ENCODE measurements around the gene PLCL1. TPM values are rescaled to one million over a fixed set of nuclear protein-coding genes. Genes with fewer than 3 reads are reported as not detected.

Gene PLCL1
- total RNA-seq, 1 experiment from 2014 or later: not detected

- DNase-seq: no peak
Observed at GRCh38 chr2:197904446-197904845, 100.1 kb downstream of the PLCL1 start.

DNA sequence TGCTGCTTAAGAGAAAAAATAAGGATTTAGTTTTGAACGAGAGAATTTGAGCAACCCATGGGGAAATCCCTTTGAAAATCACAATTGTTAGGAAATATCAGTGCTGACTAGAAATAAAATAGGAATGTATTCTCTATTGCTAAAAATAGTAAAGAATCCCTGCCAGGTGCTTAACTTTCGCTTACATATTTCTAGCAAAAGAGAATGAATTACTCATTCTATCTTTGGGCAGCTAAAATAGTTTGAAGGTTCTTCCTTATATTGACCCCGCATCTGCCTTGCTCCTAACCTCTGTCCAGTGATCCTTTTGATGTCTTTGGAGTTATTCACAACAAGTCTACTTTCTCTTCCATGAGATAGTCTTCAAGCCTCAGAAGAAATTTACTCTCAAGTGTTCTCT, 103.8 kb downstream of the PLCL1 start:
- H3K4me1 ChIP-seq (ENCODE audit: low read length): no peaks in the 10 kb centered on the region
- no peak overlapping the region for H3K4me2 ChIP-seq (ENCODE audit: low read depth, low read length, poor library complexity, severe bottlenecking)
- no peaks in the 10 kb centered on the region for H3K36me3 ChIP-seq (ENCODE audit: insufficient read depth, low read length)
- H2AFZ ChIP-seq (ENCODE audit: low read length): no peak overlapping the region
- H3K9ac ChIP-seq (ENCODE audit: low read length): no peak overlapping the region
- no peak overlapping the region for H3K27ac ChIP-seq (ENCODE audit: low read length)
- H3K4me3 ChIP-seq (ENCODE audit: low read length): no peak overlapping the region
- no peaks in the 10 kb centered on the region for H3K9me2 ChIP-seq (replicated peaks; ENCODE audit: insufficient read depth, low read length)
- no peaks in the 10 kb centered on the region for H3K79me2 ChIP-seq (ENCODE audit: low read length)
- H3K27me3 ChIP-seq (ENCODE audit: low read length): 0 out of 2 replicates have a peak, but pooled peaks cover 3% of the 10 kb centered on the region
- no peaks in the 10 kb centered on the region for H4K20me1 ChIP-seq (ENCODE audit: insufficient read depth, low read depth, low read length)
- no peak for DNase-seq
- H3K9me3 ChIP-seq (ENCODE audit: low read length): no peaks in the 10 kb centered on the region

More at GRCh38 chr2:197904446-197904845, 100.1 kb downstream of the PLCL1 start:
- no peak overlapping the region for H3K4me2 ChIP-seq (ENCODE audit: low read depth, low read length, poor library complexity, severe bottlenecking)
- H3K9ac ChIP-seq (ENCODE audit: low read length): no peak overlapping the region
- no peaks in the 10 kb centered on the region for H3K9me2 ChIP-seq (replicated peaks; ENCODE audit: insufficient read depth, low read length)
- H3K4me1 ChIP-seq (ENCODE audit: low read length): no peaks in the 10 kb centered on the region
- no peak overlapping the region for H2AFZ ChIP-seq (ENCODE audit: low read length)
- H4K20me1 ChIP-seq (ENCODE audit: insufficient read depth, low read depth, low read length): no peaks in the 10 kb centered on the region
- H3K4me3 ChIP-seq (ENCODE audit: low read length): no peak overlapping the region
- no peaks in the 10 kb centered on the region for H3K36me3 ChIP-seq (ENCODE audit: insufficient read depth, low read length)
- H3K79me2 ChIP-seq (ENCODE audit: low read length): no peaks in the 10 kb centered on the region
- no peaks in the 10 kb centered on the region for H3K9me3 ChIP-seq (ENCODE audit: low read length)
- H3K27me3 ChIP-seq (ENCODE audit: low read length): no peaks in the 10 kb centered on the region
- H3K27ac ChIP-seq (ENCODE audit: low read length): no peak overlapping the region

- Histone ChIP-seq H4K20me1 (ENCODE audit: insufficient read depth, low read depth, low read length) (no peaks in the 10 kb centered on the region), H3K9me2 (replicated peaks; ENCODE audit: insufficient read depth, low read length) (no peaks in the 10 kb centered on the region), H3K4me3 (ENCODE audit: low read length) (no peak overlapping the region), H3K79me2 (ENCODE audit: low read length) (no peaks in the 10 kb centered on the region), H3K27me3 (ENCODE audit: low read length) (0 out of 2 replicates have a peak, but pooled peaks cover 3% of the 10 kb centered on the region), H2AFZ (ENCODE audit: low read length) (no peak overlapping the region), H3K27ac (ENCODE audit: low read length) (no peak overlapping the region), H3K9ac (ENCODE audit: low read length) (no peak overlapping the region), H3K36me3 (ENCODE audit: insufficient read depth, low read length) (no peaks in the 10 kb centered on the region), H3K4me1 (ENCODE audit: low read length) (no peaks in the 10 kb centered on the region), H3K9me3 (ENCODE audit: low read length) (no peaks in the 10 kb centered on the region), H3K4me2 (ENCODE audit: low read depth, low read length, poor library complexity, severe bottlenecking) (no peak overlapping the region)
- no peak for DNase-seq
Observed at GRCh38 chr2:197908990-197909776, 104.8 kb downstream of the PLCL1 start.

- Histone ChIP-seq H3K4me1 (ENCODE audit: low read length) (no peaks in the 10 kb centered on the region), H3K9me2 (replicated peaks; ENCODE audit: insufficient read depth, low read length) (no peaks in the 10 kb centered on the region), H2AFZ (ENCODE audit: low read length) (no peak overlapping the region), H3K27me3 (ENCODE audit: low read length) (0 out of 2 replicates have a peak, but pooled peaks cover 3% of the 10 kb centered on the region), H3K27ac (ENCODE audit: low read length) (no peak overlapping the region), H3K36me3 (ENCODE audit: insufficient read depth, low read length) (no peaks in the 10 kb centered on the region), H3K4me2 (ENCODE audit: low read depth, low read length, poor library complexity, severe bottlenecking) (no peak overlapping the region), H3K4me3 (ENCODE audit: low read length) (no peak overlapping the region), H3K79me2 (ENCODE audit: low read length) (no peaks in the 10 kb centered on the region), H4K20me1 (ENCODE audit: insufficient read depth, low read depth, low read length) (no peaks in the 10 kb centered on the region), H3K9me3 (ENCODE audit: low read length) (no peaks in the 10 kb centered on the region), H3K9ac (ENCODE audit: low read length) (no peak overlapping the region)
- DNase-seq: no peak
Observed at GRCh38 chr2:197911667-197912066, 107.3 kb downstream of the PLCL1 start.

- Histone ChIP-seq H3K36me3 (ENCODE audit: insufficient read depth, low read length) (no peaks in the 10 kb centered on the region), H4K20me1 (ENCODE audit: insufficient read depth, low read depth, low read length) (no peaks in the 10 kb centered on the region), H3K4me2 (ENCODE audit: low read depth, low read length, poor library complexity, severe bottlenecking) (no peak overlapping the region), H3K79me2 (ENCODE audit: low read length) (no peaks in the 10 kb centered on the region), H3K4me1 (ENCODE audit: low read length) (no peaks in the 10 kb centered on the region), H3K9ac (ENCODE audit: low read length) (no peak overlapping the region), H3K9me3 (ENCODE audit: low read length) (no peaks in the 10 kb centered on the region), H3K9me2 (replicated peaks; ENCODE audit: insufficient read depth, low read length) (no peaks in the 10 kb centered on the region), H3K27ac (ENCODE audit: low read length) (no peak overlapping the region), H3K27me3 (ENCODE audit: low read length) (0 out of 2 replicates have a peak, but pooled peaks cover 3% of the 10 kb centered on the region), H3K4me3 (ENCODE audit: low read length) (no peak overlapping the region), H2AFZ (ENCODE audit: low read length) (no peak overlapping the region)
- no peak for DNase-seq
Observed at GRCh38 chr2:197913084-197913483, 108.7 kb downstream of the PLCL1 start.

DNA sequence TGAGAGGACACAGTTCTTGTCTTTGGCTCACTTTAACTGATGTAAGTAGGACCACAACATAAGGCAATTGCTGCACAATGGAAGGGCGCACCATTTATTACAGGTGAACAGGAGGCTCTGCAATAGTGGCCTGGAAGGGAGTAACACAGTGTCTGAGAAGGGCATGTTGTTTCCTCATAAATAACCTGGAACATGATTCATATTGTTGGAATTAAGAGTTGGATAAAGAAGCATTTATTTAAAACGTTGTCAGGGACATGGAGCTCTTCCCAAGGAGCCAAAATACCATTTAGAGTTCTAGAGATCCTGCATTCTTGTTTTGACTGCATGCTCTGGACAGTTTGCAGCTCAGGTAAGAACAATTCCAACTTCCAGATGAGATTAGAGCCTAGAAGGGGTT, 110.4 kb downstream of the PLCL1 start:
- DNase-seq: no peak
- no peaks in the 10 kb centered on the region for H3K9me3 ChIP-seq (ENCODE audit: low read length)
- no peaks in the 10 kb centered on the region for H3K9me2 ChIP-seq (replicated peaks; ENCODE audit: insufficient read depth, low read length)
- H3K79me2 ChIP-seq (ENCODE audit: low read length): no peaks in the 10 kb centered on the region
- no peak overlapping the region for H3K27ac ChIP-seq (ENCODE audit: low read length)
- no peak overlapping the region for H3K9ac ChIP-seq (ENCODE audit: low read length)
- no peaks in the 10 kb centered on the region for H3K4me1 ChIP-seq (ENCODE audit: low read length)
- H2AFZ ChIP-seq (ENCODE audit: low read length): no peak overlapping the region
- no peak overlapping the region for H3K4me2 ChIP-seq (ENCODE audit: low read depth, low read length, poor library complexity, severe bottlenecking)
- H3K27me3 ChIP-seq (ENCODE audit: low read length): 0 out of 2 replicates have a peak, but pooled peaks cover 3% of the 10 kb centered on the region
- H3K4me3 ChIP-seq (ENCODE audit: low read length): no peak overlapping the region
- H3K36me3 ChIP-seq (ENCODE audit: insufficient read depth, low read length): no peaks in the 10 kb centered on the region
- H4K20me1 ChIP-seq (ENCODE audit: insufficient read depth, low read depth, low read length): no peaks in the 10 kb centered on the region

GRCh38 chr2:197915548-197916265, 111.3 kb downstream of the PLCL1 start:
- no peak for DNase-seq
- Histone ChIP-seq H3K4me3 (ENCODE audit: low read length) (no peak overlapping the region), H3K27ac (ENCODE audit: low read length) (no peak overlapping the region), H3K4me1 (ENCODE audit: low read length) (no peaks in the 10 kb centered on the region), H3K27me3 (ENCODE audit: low read length) (0 out of 2 replicates have a peak, but pooled peaks cover 3% of the 10 kb centered on the region), H2AFZ (ENCODE audit: low read length) (no peak overlapping the region), H3K79me2 (ENCODE audit: low read length) (no peaks in the 10 kb centered on the region), H3K9ac (ENCODE audit: low read length) (no peak overlapping the region), H3K36me3 (ENCODE audit: insufficient read depth, low read length) (no peaks in the 10 kb centered on the region), H3K9me3 (ENCODE audit: low read length) (no peaks in the 10 kb centered on the region), H4K20me1 (ENCODE audit: insufficient read depth, low read depth, low read length) (no peaks in the 10 kb centered on the region), H3K4me2 (ENCODE audit: low read depth, low read length, poor library complexity, severe bottlenecking) (no peak overlapping the region), H3K9me2 (replicated peaks; ENCODE audit: insufficient read depth, low read length) (no peaks in the 10 kb centered on the region)

DNA sequence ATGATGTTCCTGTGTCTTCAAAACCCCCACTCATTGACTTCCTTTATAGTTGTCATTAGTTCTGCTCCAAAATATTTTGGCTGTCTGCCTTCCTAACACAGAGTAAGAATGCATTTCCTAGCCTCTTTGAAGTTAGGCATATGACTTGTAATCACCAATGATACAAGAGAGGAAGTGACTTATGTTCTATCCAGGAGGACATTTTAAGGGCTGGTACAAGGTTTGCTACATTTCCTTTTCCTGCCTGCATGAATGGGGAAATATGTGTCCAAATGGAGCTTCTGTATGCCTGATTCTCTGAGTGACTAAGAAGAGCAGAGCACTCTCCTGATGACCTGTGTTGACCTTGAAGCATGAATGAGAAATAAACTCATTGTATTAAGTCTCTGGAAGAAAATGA, 115.1 kb downstream of the PLCL1 start:
- H3K9ac ChIP-seq (ENCODE audit: low read length): no peak overlapping the region
- H3K36me3 ChIP-seq (ENCODE audit: insufficient read depth, low read length): no peaks in the 10 kb centered on the region
- no peaks in the 10 kb centered on the region for H3K9me2 ChIP-seq (replicated peaks; ENCODE audit: insufficient read depth, low read length)
- H3K9me3 ChIP-seq (ENCODE audit: low read length): no peaks in the 10 kb centered on the region
- H3K4me3 ChIP-seq (ENCODE audit: low read length): no peak overlapping the region
- H4K20me1 ChIP-seq (ENCODE audit: insufficient read depth, low read depth, low read length): no peaks in the 10 kb centered on the region
- no peak for DNase-seq
- H3K79me2 ChIP-seq (ENCODE audit: low read length): no peaks in the 10 kb centered on the region
- H3K27me3 ChIP-seq (ENCODE audit: low read length): no peaks in the 10 kb centered on the region
- H3K4me1 ChIP-seq (ENCODE audit: low read length): no peaks in the 10 kb centered on the region
- H3K4me2 ChIP-seq (ENCODE audit: low read depth, low read length, poor library complexity, severe bottlenecking): no peak overlapping the region
- no peak overlapping the region for H2AFZ ChIP-seq (ENCODE audit: low read length)
- no peak overlapping the region for H3K27ac ChIP-seq (ENCODE audit: low read length)
